ENCODE measurements around the gene COL5A3. TPM values are rescaled to one million over a fixed set of nuclear protein-coding genes. Genes with fewer than 3 reads are reported as not detected.

COL5A3 gene
- total RNA-seq, 4 donors from 2014 or later, result 41.3 to 102 (median 56.3) TPM

GRCh38 chr19:9981406-9982260 lies 28.7 kb downstream of the COL5A3 start:
- H3K9me3 ChIP-seq, result no peaks in the 10 kb centered on the region
- H3K27ac ChIP-seq, result no peak overlapping the region
- H3K36me3 ChIP-seq, result peaks cover 0 to 88% (median 2%) of the 10 kb centered on the region in 3 donors
- no peak for DNase-seq (ENCODE audit: low spot score in 2 of 2)
- TF ChIP-seq CTCF (IDR thresholded peaks at IDR 0.05), result no peak
- peaks cover 0 to 7% (median 2%) of the 10 kb centered on the region in 4 donors for H3K4me1 ChIP-seq
- no peaks in the 10 kb centered on the region for H3K27me3 ChIP-seq
- no peak overlapping the region for H3K4me3 ChIP-seq
- WGBS, 2 donors, result 83 to 85% methylated on average over 8 of the region's 8 CpGs

GRCh38 chr19:9972103-9972502 lies 38.2 kb downstream of the COL5A3 start:
- DNase-seq (ENCODE audit: low spot score in 2 of 2), result no peak
- 88 to 90% methylated on average over 6 of the region's 6 CpGs for WGBS, 2 donors
- H3K36me3 ChIP-seq, result peaks cover 0 to 95% (median 4%) of the 10 kb centered on the region in 3 donors

GRCh38 chr19:9971166-9971897 lies 39.0 kb downstream of the COL5A3 start:
- no peaks in the 10 kb centered on the region for H3K27me3 ChIP-seq
- 64 to 67% methylated on average over 15 of the region's 15 CpGs for WGBS, 2 donors
- H3K4me3 ChIP-seq, result no peak overlapping the region
- no peak for DNase-seq (ENCODE audit: low spot score in 2 of 2)
- H3K36me3 ChIP-seq, result peaks cover 0 to 95% (median 4%) of the 10 kb centered on the region in 3 donors
- no peak for TF ChIP-seq POLR2A (IDR thresholded peaks at IDR 0.05)
- TF ChIP-seq CTCF (IDR thresholded peaks at IDR 0.05), result no peak
- peak in 1 of 2 donors; percentile 11 for TF ChIP-seq EP300 (IDR thresholded peaks at IDR 0.05)
- H3K4me1 ChIP-seq, result peaks cover 0 to 3% (median 0%) of the 10 kb centered on the region in 4 donors
- no peaks in the 10 kb centered on the region for H3K9me3 ChIP-seq
- H3K27ac ChIP-seq, result peak overlapping the region in 1 of 4 donors; percentile 31

More at GRCh38 chr19:9972103-9972502, 38.2 kb downstream of the COL5A3 start:
- no peak for TF ChIP-seq CTCF (IDR thresholded peaks at IDR 0.05)
- no peak for TF ChIP-seq EP300 (IDR thresholded peaks at IDR 0.05)
- TF ChIP-seq POLR2A (IDR thresholded peaks at IDR 0.05), result no peak
- Histone ChIP-seq H3K4me1 (peaks cover 0 to 3% (median 0%) of the 10 kb centered on the region in 4 donors), H3K9me3 (no peaks in the 10 kb centered on the region), H3K27ac (no peak overlapping the region), H3K27me3 (no peaks in the 10 kb centered on the region), H3K4me3 (no peak overlapping the region)

- Histone ChIP-seq H3K36me3 (peaks cover 0 to 95% (median 4%) of the 10 kb centered on the region in 3 donors), H3K27ac (peak overlapping the region in 1 of 4 donors; percentile 31), H3K27me3 (no peaks in the 10 kb centered on the region), H3K4me1 (peaks cover 0 to 3% (median 0%) of the 10 kb centered on the region in 4 donors), H3K9me3 (no peaks in the 10 kb centered on the region), H3K4me3 (no peak overlapping the region)
- TF ChIP-seq CTCF (IDR thresholded peaks at IDR 0.05) (no peak), EP300 (IDR thresholded peaks at IDR 0.05) (no peak), POLR2A (IDR thresholded peaks at IDR 0.05) (no peak)
- DNase-seq (ENCODE audit: low spot score in 2 of 2), result no peak
- 79 to 86% methylated on average over 8 of the region's 8 CpGs for WGBS, 2 donors
Measured at GRCh38 chr19:9970481-9970880, 39.8 kb downstream of the COL5A3 start.

- WGBS, 2 donors, result 72 to 75% methylated on average over 2 of the region's 2 CpGs
- Histone ChIP-seq H3K36me3 (peaks cover 0 to 94% (median 4%) of the 10 kb centered on the region in 3 donors), H3K4me1 (peaks cover 0 to 3% (median 0%) of the 10 kb centered on the region in 4 donors), H3K4me3 (no peak overlapping the region), H3K27me3 (no peaks in the 10 kb centered on the region), H3K9me3 (no peaks in the 10 kb centered on the region), H3K27ac (no peak overlapping the region)
- TF ChIP-seq EP300 (IDR thresholded peaks at IDR 0.05), result no peak
- TF ChIP-seq POLR2A (IDR thresholded peaks at IDR 0.05), result no peak
- no peak for TF ChIP-seq CTCF (IDR thresholded peaks at IDR 0.05)
- DNase-seq (ENCODE audit: low spot score in 2 of 2), result no peak
Measured at GRCh38 chr19:9969688-9969975, 40.7 kb downstream of the COL5A3 start.
